ENCODE measurements around the gene FAM72A.
"Not testable (repeated sequence)": the region's sequence is repeated elsewhere in the genome, so short reads cannot be mapped to it uniquely, and the experiment has no call there.

DNA sequence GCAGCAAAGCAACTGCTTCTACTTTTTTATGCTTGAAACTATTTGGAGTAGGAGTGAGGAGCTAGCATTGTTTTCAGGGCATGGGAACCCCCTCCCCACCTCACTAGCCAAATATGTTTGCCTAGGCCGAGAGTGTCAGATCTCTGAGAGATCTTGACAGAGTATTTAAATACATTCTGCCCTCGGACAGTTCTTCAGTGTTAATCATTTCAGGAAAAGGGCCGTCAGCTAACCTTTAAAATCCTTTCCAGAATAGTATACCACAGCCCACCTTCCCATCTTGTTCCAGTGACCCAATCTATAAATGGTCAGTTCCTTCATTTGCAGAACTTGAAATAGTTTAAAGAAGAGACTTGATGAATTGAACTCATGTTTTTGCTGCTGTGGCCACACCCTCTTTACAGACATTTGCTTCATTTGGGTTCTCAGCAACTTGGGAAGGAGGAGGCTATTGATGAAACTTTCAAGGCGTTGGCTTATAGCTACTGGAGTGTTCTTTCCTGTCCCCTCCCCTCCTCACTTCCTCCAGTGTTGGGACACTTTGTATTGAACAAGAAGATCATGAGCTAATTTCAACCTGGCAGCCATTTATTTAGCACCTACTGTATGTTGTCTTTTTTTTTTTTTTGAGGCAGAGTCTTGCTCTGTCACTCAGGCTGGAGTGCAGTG is 17.8 kb upstream of the FAM72A start:
- not testable (repeated sequence) for TF ChIP-seq EZH2 (IDR thresholded peaks at IDR 0.05); POLR2AphosphoS5 (IDR thresholded peaks at IDR 0.05; ENCODE audit: borderline replicate concordance, low read depth, low read length); FOXP2 (optimal IDR thresholded peaks at IDR 0.05; ENCODE audit: control extremely low read depth, extremely low read length, insufficient read depth)

Measured in SK-N-MC (cell line).